ENCODE results near the gene HIPK1. TPM values are rescaled to one million over a fixed set of nuclear protein-coding genes. Genes with fewer than 3 reads are reported as not detected.

Gene HIPK1
- total and polyA plus RNA-seq, 10 of the 15 experiments (the other 5 are each of a cell fraction or from before 2014, with no cell fraction given) = 4.2 to 33.9 (median 11.4) TPM

DNA sequence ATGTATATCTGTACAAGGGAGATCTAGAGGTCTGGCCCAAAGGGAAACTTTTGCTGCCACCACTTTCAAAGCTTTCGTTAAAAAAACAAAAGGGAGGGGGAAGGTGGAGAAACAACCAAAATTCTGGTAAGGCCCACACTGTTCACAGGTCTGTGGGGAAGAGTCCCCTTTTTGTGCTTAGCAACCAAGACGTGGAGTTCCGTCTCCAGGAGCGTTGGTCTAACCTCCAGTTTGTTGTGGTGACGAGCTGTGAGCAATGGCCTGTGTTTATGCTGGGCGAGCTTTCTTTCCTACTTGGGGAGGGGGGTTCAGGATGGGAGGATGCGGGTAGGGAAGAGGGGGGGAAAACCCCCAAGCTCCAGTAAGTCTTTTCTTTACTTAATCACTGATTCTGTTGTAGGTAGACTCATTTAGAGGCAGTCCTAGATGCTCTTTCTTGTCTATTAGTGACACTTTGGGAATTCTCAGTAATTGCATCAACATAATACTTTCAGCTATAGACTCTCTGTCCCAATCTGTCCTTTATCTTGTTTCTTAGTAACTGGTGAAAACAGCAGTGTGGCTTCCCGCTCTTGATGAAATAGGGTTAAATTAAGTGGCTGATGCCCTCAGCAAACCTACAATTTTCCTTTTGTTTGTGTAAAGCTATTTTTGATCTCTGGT, 1.5 kb downstream of the HIPK1 start (continued):
- TF ChIP-seq NR2C2 (IDR thresholded peaks at IDR 0.05; ENCODE audit: borderline replicate concordance, control insufficient read depth, insufficient read length, low read depth) = no peak
- 0 out of 2 replicates have a peak, but pooled peaks have one; percentile 29 for TF ChIP-seq BMI1 (IDR thresholded peaks at IDR 0.05; ENCODE audit: borderline replicate concordance)

DNA sequence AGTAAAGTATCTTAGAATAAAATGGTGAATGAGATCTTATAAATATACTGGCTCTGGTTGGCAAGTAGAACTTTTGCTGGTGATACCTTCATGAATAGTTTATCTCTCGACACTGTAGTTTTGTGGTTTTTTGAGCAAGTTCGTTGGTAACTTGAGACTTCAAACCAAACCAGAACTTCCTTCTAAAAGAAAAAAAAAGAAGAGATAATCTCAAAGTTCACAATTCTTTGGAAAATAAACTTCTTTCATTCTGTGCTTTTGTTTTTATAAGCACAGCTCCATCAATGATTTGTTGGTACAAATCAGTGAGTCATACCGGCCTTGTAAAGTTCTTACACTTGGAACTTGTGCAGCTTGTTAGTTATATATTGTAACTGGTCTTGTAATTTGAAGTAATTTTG, 2.3 kb downstream of the HIPK1 start:
- Histone ChIP-seq H3K4me1 (ENCODE audit: control insufficient read depth, insufficient read depth, low read length) (peaks cover 4% of the 10 kb centered on the region), H3K27ac (ENCODE audit: control insufficient read depth, insufficient read depth) (peak overlapping the region; percentile 97; the same call in 1 of the 2 replicates), H3K4me3 (peak overlapping the region; percentile 78), H3K27me3 (replicated peaks in 1 of 2; ENCODE audit: control insufficient read depth in 2 of 2, insufficient read depth in 2 of 2, low read length in 1 of 2) (no peaks in the 10 kb centered on the region), H2AFZ (ENCODE audit: control insufficient read depth, low read depth, low read length) (no peak overlapping the region), H4K20me1 (ENCODE audit: control insufficient read depth, insufficient read depth) (no peaks in the 10 kb centered on the region), H3K9ac (ENCODE audit: control insufficient read depth, insufficient read depth, low read length) (peak overlapping the region; percentile 37; the same call in 1 of the 2 replicates), H3K9me3 (replicated peaks; ENCODE audit: control insufficient read depth, insufficient read depth, low read length) (no peaks in the 10 kb centered on the region; the same call in 2 of the 3 replicates), H3K4me2 (ENCODE audit: control insufficient read depth, insufficient read depth) (peak overlapping the region; percentile 64), H3K36me3 (ENCODE audit: control insufficient read depth in 2 of 2, insufficient read depth in 2 of 2, low read length in 1 of 2) (no peaks in the 10 kb centered on the region), H3K79me2 (ENCODE audit: control insufficient read depth, insufficient read depth, low read length) (peaks cover 70% of the 10 kb centered on the region)
- BruUV-seq (replicated peaks) = no TSS peak
- ATAC-seq (no peak), FAIRE-seq (no peak), DNase-seq (ENCODE audit: low read depth, low spot score) (no peak)
- ChIA-PET RAD21 (ENCODE audit: unreplicated experiment) (interaction anchor here (0.8 to 4.9 kb wide), 14 partner anchors 9 to 120 kb away, joined by 3 to 46 read pairs (median 14); partner anchors contain the start of genes AP4B1, DCLRE1B and RSBN1), POLR2A (interaction anchor here (1.0 to 5.4 kb wide), 15 partner anchors 8 to 173 kb away, joined by 3 to 65 read pairs (median 5); partner anchors contain the start of genes AP4B1, DCLRE1B and RSBN1), CTCF (interaction anchor here (1.4 to 6.1 kb wide), 14 partner anchors 9 to 351 kb away, joined by 4 to 44 read pairs (median 14); partner anchors contain the start of genes AP4B1 and DCLRE1B), SMC1A (ENCODE audit: uncharacterized antibody, unreplicated experiment) (interaction anchor here (0.7 to 11.9 kb wide), 22 partner anchors 9 to 146 kb away, joined by 3 to 103 read pairs (median 6); partner anchors contain the start of genes AP4B1, DCLRE1B and OLFML3)
- no peak for TF ChIP-seq RAD51 (IDR thresholded peaks at IDR 0.05)
- no peak for TF ChIP-seq ZNF274 (IDR thresholded peaks at IDR 0.05; ENCODE audit: insufficient read depth, insufficient read length)
- no peak for TF ChIP-seq KDM1A (IDR thresholded peaks at IDR 0.05; ENCODE audit: borderline replicate concordance)
- peak; percentile 45 for TF ChIP-seq RUNX3 (IDR thresholded peaks at IDR 0.05; ENCODE audit: low read length)
- intact Hi-C loops (cut with micrococcal nuclease; ENCODE audit: unreplicated experiment) = loop anchor here (5.0 kb wide), 1 partner anchor 94 kb away; no protein-coding TSS in a partner anchor
- in situ Hi-C loops (cut with MboI) = no loop called here
- 19% methylated on average over 3 of the region's 3 CpGs for WGBS (ENCODE audit: insufficient coverage, insufficient replicate concordance, low lambda C conversion rate, missing lambda C conversion rate)

Data from GM12878 (cell line).